ENCODE measurements around the gene CYP2R1.

- TF ChIP-seq POLR2A (IDR thresholded peaks at IDR 0.05) (no peak), CTCF (IDR thresholded peaks at IDR 0.05) (peak; percentile 66 to 94 (median 86))
Observed at GRCh38 chr11:14904745-14905103, 12.7 kb upstream of the CYP2R1 start.
